Astrocyte (in vitro differentiated cells and primary cell): ENCODE results near the gene PCBP3. TPM values are rescaled to one million over a fixed set of nuclear protein-coding genes. Genes with fewer than 3 reads are reported as not detected.
"Not testable (repeated sequence)": the region's sequence is repeated elsewhere in the genome, so short reads cannot be mapped to it uniquely, and the experiment has no call there.

Source experiments
- DNase-seq: peaks from one replicate; pipeline ENCODE4 v3.0.0-alpha.2; 2010; ENCODE audit warnings: low read depth
- FAIRE-seq: peaks from 2 replicates; lab custom pipeline; 2011; peaks lifted over from hg19 to GRCh38; lab: Jason Lieb, UNC
- H2AFZ ChIP-seq: 2 replicates; pipeline ENCODE4 v1.6.0; 2012; ENCODE audit warnings: low read depth, low read length, inconsistent platforms
- H3K27ac ChIP-seq: 2 replicates; pipeline ENCODE4 v1.5.1; 2011; ENCODE audit warnings: low read depth, low read length, inconsistent platforms
- H3K27me3 ChIP-seq: 2 replicates; pipeline ENCODE4 v1.6.0; 2011; ENCODE audit warnings: low read length, inconsistent platforms; ENCODE audit not compliant: insufficient read depth
- H3K36me3 ChIP-seq: 2 replicates; pipeline ENCODE4 v1.5.1; 2011; ENCODE audit warnings: low read length, inconsistent platforms; ENCODE audit not compliant: insufficient read depth
- H3K4me1 ChIP-seq: 2 replicates; pipeline ENCODE4 v1.5.1; 2011; ENCODE audit warnings: low read length, inconsistent platforms; ENCODE audit not compliant: insufficient read depth
- H3K4me2 ChIP-seq: 2 replicates; pipeline ENCODE4 v1.6.0; 2012; ENCODE audit warnings: low read length, inconsistent platforms
- H3K4me3 ChIP-seq: 2 replicates; pipeline ENCODE4 v1.5.1; 2011; ENCODE audit warnings: low read depth, mild to moderate bottlenecking, low read length, inconsistent platforms; ENCODE audit not compliant: insufficient read depth
- H3K79me2 ChIP-seq: 2 replicates; pipeline ENCODE4 v1.6.0; 2012; ENCODE audit warnings: mild to moderate bottlenecking, low read length, inconsistent platforms; ENCODE audit not compliant: insufficient read depth
- H3K9ac ChIP-seq: 2 replicates; pipeline ENCODE4 v1.6.0; 2012; ENCODE audit warnings: mild to moderate bottlenecking, low read length, inconsistent platforms
- H3K9me3 ChIP-seq: 2 replicates; pipeline ENCODE4 v1.5.1; 2012; ENCODE audit warnings: low read depth, mild to moderate bottlenecking, low read length, inconsistent platforms; ENCODE audit not compliant: insufficient read depth
- H4K20me1 ChIP-seq: 2 replicates; pipeline ENCODE4 v1.6.0; 2012; ENCODE audit warnings: low read length, inconsistent platforms; ENCODE audit not compliant: insufficient read depth
- H3K27ac Mint-ChIP-seq: one replicate; pipeline ENCODE4 v1.8.0; 2021; ENCODE audit warnings: mild to moderate bottlenecking, mixed read lengths; ENCODE audit not compliant: unreplicated experiment
- H3K27me3 Mint-ChIP-seq: one replicate; pipeline ENCODE4 v1.8.0; 2021; ENCODE audit warnings: low read depth, mixed read lengths; ENCODE audit not compliant: unreplicated experiment
- H3K36me3 Mint-ChIP-seq: one replicate; pipeline ENCODE4 v1.8.0; 2021; ENCODE audit warnings: low read depth, mixed read lengths; ENCODE audit not compliant: unreplicated experiment
- H3K4me1 Mint-ChIP-seq: one replicate; pipeline ENCODE4 v1.8.0; 2021; ENCODE audit warnings: low read depth, mixed read lengths; ENCODE audit not compliant: unreplicated experiment
- H3K4me3 Mint-ChIP-seq: one replicate; pipeline ENCODE4 v1.8.0; 2021; ENCODE audit warnings: mild to moderate bottlenecking, moderate library complexity, mixed read lengths; ENCODE audit not compliant: unreplicated experiment
- H3K9me3 Mint-ChIP-seq: one replicate; pipeline ENCODE4 v1.8.0; 2021; ENCODE audit warnings: mild to moderate bottlenecking, mixed read lengths; ENCODE audit not compliant: unreplicated experiment
- CTCF ChIP-seq: IDR thresholded peaks from 2 replicates; pipeline ENCODE4 v1.5.1; 2011; ENCODE audit warnings: low read depth, mild to moderate bottlenecking, inconsistent platforms, low read length, moderate library complexity; ENCODE audit not compliant: insufficient read depth
- EZH2 ChIP-seq: IDR thresholded peaks from 2 replicates; pipeline ENCODE4 v1.6.1; 2012; ENCODE audit warnings: mild to moderate bottlenecking, low read length, inconsistent platforms; ENCODE audit not compliant: insufficient read depth
- total RNA-seq: library from RNA; stranded (reverse); gene quantifications from 2 replicates; pipeline ENCODE4 v1.2.1, GENCODE V29; 2021

PCBP3 gene
- total RNA-seq, 1 donor from 2014 or later: 1.8 TPM

GRCh38 chr21:45882645-45883044 lies 239.1 kb downstream of the PCBP3 start:
- H3K4me2 ChIP-seq: no peak overlapping the region
- no peak overlapping the region for H3K27ac ChIP-seq

GRCh38 chr21:45883090-45883489 lies 239.6 kb downstream of the PCBP3 start:
- no peak overlapping the region for H3K4me2 ChIP-seq
- TF ChIP-seq CTCF (no peak), EZH2 (no peak)
- H3K4me3 Mint-ChIP-seq: no peak overlapping the region
- H2AFZ ChIP-seq: no peak overlapping the region
- no peaks in the 10 kb centered on the region for H3K9me3 Mint-ChIP-seq
- H4K20me1 ChIP-seq: no peaks in the 10 kb centered on the region
- FAIRE-seq (no peak), DNase-seq (no peak)
- no peak overlapping the region for H3K4me3 ChIP-seq
- no peaks in the 10 kb centered on the region for H3K9me3 ChIP-seq
- H3K27me3 Mint-ChIP-seq: peaks cover 37% of the 10 kb centered on the region
- no peak overlapping the region for H3K9ac ChIP-seq
- H3K4me1 ChIP-seq: peaks cover 7% of the 10 kb centered on the region
- no peaks in the 10 kb centered on the region for H3K36me3 ChIP-seq
- H3K36me3 Mint-ChIP-seq: peaks cover 2% of the 10 kb centered on the region
- H3K27ac Mint-ChIP-seq: no peak overlapping the region
- no peaks in the 10 kb centered on the region for H3K27me3 ChIP-seq
- H3K27ac ChIP-seq: no peak overlapping the region
- no peaks in the 10 kb centered on the region for H3K79me2 ChIP-seq
- H3K4me1 Mint-ChIP-seq: no peaks in the 10 kb centered on the region

More at GRCh38 chr21:45882645-45883044, 239.1 kb downstream of the PCBP3 start:
- H3K4me1 Mint-ChIP-seq: no peaks in the 10 kb centered on the region
- H2AFZ ChIP-seq: no peak overlapping the region
- H3K4me3 Mint-ChIP-seq: no peak overlapping the region
- no peaks in the 10 kb centered on the region for H3K9me3 ChIP-seq
- no peaks in the 10 kb centered on the region for H3K9me3 Mint-ChIP-seq
- DNase-seq (no peak), FAIRE-seq (no peak)
- no peaks in the 10 kb centered on the region for H3K36me3 ChIP-seq
- peaks cover 10% of the 10 kb centered on the region for H3K4me1 ChIP-seq
- no peak overlapping the region for H3K9ac ChIP-seq
- H3K36me3 Mint-ChIP-seq: peaks cover 2% of the 10 kb centered on the region
- H3K4me3 ChIP-seq: no peak overlapping the region
- no peaks in the 10 kb centered on the region for H4K20me1 ChIP-seq
- TF ChIP-seq EZH2 (no peak), CTCF (no peak)
- no peaks in the 10 kb centered on the region for H3K27me3 ChIP-seq
- no peak overlapping the region for H3K27ac Mint-ChIP-seq
- H3K27me3 Mint-ChIP-seq: peaks cover 38% of the 10 kb centered on the region
- no peaks in the 10 kb centered on the region for H3K79me2 ChIP-seq

- no peaks in the 10 kb centered on the region for H3K36me3 Mint-ChIP-seq
- Histone ChIP-seq H3K9ac (no peak overlapping the region), H3K4me1 (peaks cover 7% of the 10 kb centered on the region), H3K79me2 (no peaks in the 10 kb centered on the region), H4K20me1 (no peaks in the 10 kb centered on the region), H2AFZ (no peak overlapping the region), H3K27ac (no peak overlapping the region), H3K36me3 (no peaks in the 10 kb centered on the region), H3K4me3 (no peak overlapping the region), H3K4me2 (no peak overlapping the region), H3K9me3 (no peaks in the 10 kb centered on the region), H3K27me3 (no peaks in the 10 kb centered on the region)
- TF ChIP-seq CTCF (no peak), EZH2 (no peak)
- no peak for FAIRE-seq
- H3K27me3 Mint-ChIP-seq: peaks cover 48% of the 10 kb centered on the region
- no peak for DNase-seq
- H3K27ac Mint-ChIP-seq: no peak overlapping the region
- H3K4me1 Mint-ChIP-seq: no peaks in the 10 kb centered on the region
- no peak overlapping the region for H3K4me3 Mint-ChIP-seq
- no peaks in the 10 kb centered on the region for H3K9me3 Mint-ChIP-seq
Observed at GRCh38 chr21:45885597-45885929, 242.0 kb downstream of the PCBP3 start.

GRCh38 chr21:45885930-45886601 lies 242.5 kb downstream of the PCBP3 start:
- H3K9ac ChIP-seq, H4K20me1 ChIP-seq, DNase-seq, H3K9me3 ChIP-seq, H3K36me3 Mint-ChIP-seq, H3K27me3 ChIP-seq, H3K9me3 Mint-ChIP-seq, H3K4me3 ChIP-seq, H2AFZ ChIP-seq, H3K4me2 ChIP-seq, H3K27ac ChIP-seq, H3K4me1 ChIP-seq, FAIRE-seq, H3K36me3 ChIP-seq, H3K27ac Mint-ChIP-seq, H3K79me2 ChIP-seq, H3K4me3 Mint-ChIP-seq, H3K4me1 Mint-ChIP-seq: not testable (repeated sequence)
- peaks cover 52% of the 10 kb centered on the region for H3K27me3 Mint-ChIP-seq
